Neural cell (in vitro differentiated cells): ENCODE data around the gene POLR1A. TPM values are rescaled to one million over a fixed set of nuclear protein-coding genes. Genes with fewer than 3 reads are reported as not detected.

ENCODE experiments used
- H2AFZ ChIP-seq: fragments of 200-600, 300-800 bp; sonication (generic), shearing (Covaris generic); 2 replicates; pipeline ENCODE4 v1.6.0; 2014; ENCODE audit warnings: low read depth, mild to moderate bottlenecking, antibody characterized with exemption, low read length, moderate library complexity
- H3F3A ChIP-seq: fragments of 200-600 bp; shearing (Covaris generic); 2 replicates; pipeline ENCODE4 v1.6.1; 2016; ENCODE audit warnings: mild to moderate bottlenecking, moderate library complexity, mixed read lengths, antibody characterized with exemption, low read length; ENCODE audit not compliant: insufficient read depth, poor library complexity, severe bottlenecking
- H3K27ac ChIP-seq: fragments of 200-600, 300-800 bp; sonication (generic), shearing (Covaris generic); 2 replicates; pipeline ENCODE4 v1.5.1; 2014; ENCODE audit warnings: mild to moderate bottlenecking, low read length, moderate library complexity
- H3K27me3 ChIP-seq: fragments of 300-800, 200-600 bp; sonication (generic), shearing (Covaris generic); 2 replicates; pipeline ENCODE4 v1.6.0; 2014; ENCODE audit warnings: mild to moderate bottlenecking, low read depth, low read length, moderate library complexity; ENCODE audit not compliant: insufficient read depth
- H3K36me3 ChIP-seq: fragments of 300-800, 200-600 bp; sonication (generic), shearing (Covaris generic); 2 replicates; pipeline ENCODE4 v1.5.1; 2014; ENCODE audit warnings: mild to moderate bottlenecking, antibody characterized with exemption, low read length, moderate library complexity; ENCODE audit not compliant: insufficient read depth
- H3K4me2 ChIP-seq: fragments of 300-800, 200-600 bp; sonication (generic), shearing (Covaris generic); 2 replicates; pipeline ENCODE4 v1.6.0; 2014; ENCODE audit warnings: mild to moderate bottlenecking, low read length
- H3K4me3 ChIP-seq: fragments of 300-800, 200-600 bp; sonication (generic), shearing (Covaris generic); 2 replicates; pipeline ENCODE4 v1.5.1; 2014; ENCODE audit warnings: mild to moderate bottlenecking, low read length, moderate library complexity
- H3K79me2 ChIP-seq: fragments of 200-600 bp; shearing (Covaris generic); replicated peaks from 2 replicates; pipeline ENCODE4 v1.6.0; 2014; ENCODE audit warnings: mild to moderate bottlenecking, low read length, moderate library complexity; ENCODE audit not compliant: insufficient read depth
- H3K9ac ChIP-seq: fragments of 300-800, 200-600 bp; sonication (generic), shearing (Covaris generic); 2 replicates; pipeline ENCODE4 v1.6.1; 2016; ENCODE audit warnings: mild to moderate bottlenecking, low read length, mixed read lengths
- H3K9me2 ChIP-seq: fragments of 200-600 bp; shearing (Covaris generic); 2 replicates; pipeline ENCODE4 v1.6.1; 2016; ENCODE audit warnings: mild to moderate bottlenecking, low read length, mixed read lengths; ENCODE audit not compliant: insufficient read depth
- H3K9me3 ChIP-seq: fragments of 200-600, 300-800 bp; sonication (generic), shearing (Covaris generic); 2 replicates; pipeline ENCODE4 v1.6.1; 2016; ENCODE audit warnings: mild to moderate bottlenecking, mixed run types, low read length, moderate library complexity, mixed read lengths
- H4K20me1 ChIP-seq: fragments of 200-600 bp; shearing (Covaris generic); 2 replicates; pipeline ENCODE4 v1.6.1; 2016; ENCODE audit warnings: mild to moderate bottlenecking, mixed run types; ENCODE audit not compliant: insufficient read depth
- EP300 ChIP-seq: fragments of 450-650 bp; conservative IDR thresholded peaks from 2 replicates; pipeline ENCODE4 v1.6.1; 2014; ENCODE audit warnings: antibody characterized with exemption, mild to moderate bottlenecking, moderate library complexity; ENCODE audit not compliant: poor library complexity, severe bottlenecking
- EZH2 ChIP-seq: fragments of 200-600, 300-800 bp; shearing (Covaris generic), sonication (generic); IDR thresholded peaks from 2 replicates; pipeline ENCODE4 v1.6.1; 2014; ENCODE audit warnings: antibody characterized with exemption, low read length, borderline replicate concordance, mild to moderate bottlenecking; ENCODE audit not compliant: insufficient read depth, poor library complexity, severe bottlenecking
- MXI1 ChIP-seq: fragments of 450-650 bp; conservative IDR thresholded peaks from 2 replicates; pipeline ENCODE4 v1.6.1; 2014; ENCODE audit warnings: antibody characterized with exemption, mild to moderate bottlenecking; ENCODE audit not compliant: poor library complexity, severe bottlenecking
- POLR2AphosphoS5 ChIP-seq: IDR thresholded peaks from 2 replicates; pipeline ENCODE4 v1.6.1; 2012
- RAD21 ChIP-seq: fragments of 450-650 bp; conservative IDR thresholded peaks from 2 replicates; pipeline ENCODE4 v1.6.1; 2014; ENCODE audit warnings: antibody characterized with exemption, mild to moderate bottlenecking, moderate library complexity
- SMC3 ChIP-seq: fragments of 450-650 bp; conservative IDR thresholded peaks from 2 replicates; pipeline ENCODE4 v1.6.1; 2014; ENCODE audit warnings: antibody characterized with exemption, mild to moderate bottlenecking, moderate library complexity; ENCODE audit not compliant: poor library complexity
- TAF1 ChIP-seq: IDR thresholded peaks from 2 replicates; pipeline ENCODE4 v1.6.1; 2012; ENCODE audit warnings: low read depth
- polyA plus RNA-seq: library from polyadenylated mRNA; depleted of rRNA; stranded (reverse); fragments of >200 nt; gene quantifications from 2 replicates; pipeline ENCODE4 v1.2.3, GENCODE V29; 2014
- TF ChIP-seq, protein P1 (sequence below): IDR thresholded peaks from 2 replicates; pipeline ENCODE4 v1.6.1; 2012; ENCODE audit warnings: borderline replicate concordance
- TF ChIP-seq, protein P2 (sequence below): fragments of 450-650 bp; IDR thresholded peaks from 2 replicates; pipeline ENCODE4 v1.5.1; 2014; ENCODE audit warnings: antibody characterized with exemption, mild to moderate bottlenecking, moderate library complexity; ENCODE audit not compliant: poor library complexity, severe bottlenecking

The POLR1A gene
- polyA plus RNA-seq, 1 donor from 2014 or later = 5.4 TPM

DNA sequence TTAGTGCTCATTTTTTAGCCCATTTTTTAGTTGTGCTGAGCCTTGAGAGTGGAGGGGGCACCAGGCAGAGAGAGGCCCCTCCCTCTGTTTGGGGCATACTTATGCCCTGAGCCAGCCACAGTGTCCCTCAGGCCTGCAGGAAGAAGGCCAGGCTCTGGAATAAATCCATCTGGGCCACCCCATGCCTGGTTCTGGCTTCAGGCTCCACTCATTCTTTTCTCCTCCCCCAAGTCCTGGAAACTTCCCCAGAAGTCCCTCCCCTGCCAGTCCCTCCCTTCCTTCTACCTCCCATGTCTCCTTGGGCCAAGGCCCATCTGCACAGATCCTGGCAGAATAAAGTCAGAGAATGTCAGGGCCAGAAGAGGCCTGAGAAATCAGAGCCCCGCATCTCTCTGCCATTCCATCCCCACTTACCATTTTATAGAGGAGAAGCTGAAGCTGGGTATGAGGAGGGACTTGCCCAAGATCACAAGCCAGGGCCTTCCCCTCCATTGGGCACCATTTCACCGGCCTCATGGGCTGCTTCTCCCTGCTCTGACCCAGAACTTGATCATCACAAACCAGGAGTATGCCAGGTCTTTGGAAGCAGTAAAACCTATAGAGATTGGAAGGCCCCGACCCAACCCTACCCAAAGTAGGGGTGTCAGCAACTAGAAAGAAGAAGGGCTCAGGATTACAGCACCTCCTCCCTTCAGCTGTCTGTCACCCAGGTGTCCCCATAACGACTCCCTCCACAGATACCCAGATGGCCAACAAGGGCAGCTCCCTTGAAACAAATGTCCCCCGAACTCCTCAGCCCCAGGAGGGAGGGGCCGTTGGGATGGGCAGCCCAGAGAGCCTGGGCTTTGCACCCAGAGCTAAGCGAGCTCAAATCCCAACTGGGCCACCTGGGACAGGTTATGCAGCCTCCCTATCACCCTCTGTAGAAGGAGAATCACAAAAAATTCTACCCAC is 108.4 kb downstream of the POLR1A start:
- TF ChIP-seq, protein P1, sequence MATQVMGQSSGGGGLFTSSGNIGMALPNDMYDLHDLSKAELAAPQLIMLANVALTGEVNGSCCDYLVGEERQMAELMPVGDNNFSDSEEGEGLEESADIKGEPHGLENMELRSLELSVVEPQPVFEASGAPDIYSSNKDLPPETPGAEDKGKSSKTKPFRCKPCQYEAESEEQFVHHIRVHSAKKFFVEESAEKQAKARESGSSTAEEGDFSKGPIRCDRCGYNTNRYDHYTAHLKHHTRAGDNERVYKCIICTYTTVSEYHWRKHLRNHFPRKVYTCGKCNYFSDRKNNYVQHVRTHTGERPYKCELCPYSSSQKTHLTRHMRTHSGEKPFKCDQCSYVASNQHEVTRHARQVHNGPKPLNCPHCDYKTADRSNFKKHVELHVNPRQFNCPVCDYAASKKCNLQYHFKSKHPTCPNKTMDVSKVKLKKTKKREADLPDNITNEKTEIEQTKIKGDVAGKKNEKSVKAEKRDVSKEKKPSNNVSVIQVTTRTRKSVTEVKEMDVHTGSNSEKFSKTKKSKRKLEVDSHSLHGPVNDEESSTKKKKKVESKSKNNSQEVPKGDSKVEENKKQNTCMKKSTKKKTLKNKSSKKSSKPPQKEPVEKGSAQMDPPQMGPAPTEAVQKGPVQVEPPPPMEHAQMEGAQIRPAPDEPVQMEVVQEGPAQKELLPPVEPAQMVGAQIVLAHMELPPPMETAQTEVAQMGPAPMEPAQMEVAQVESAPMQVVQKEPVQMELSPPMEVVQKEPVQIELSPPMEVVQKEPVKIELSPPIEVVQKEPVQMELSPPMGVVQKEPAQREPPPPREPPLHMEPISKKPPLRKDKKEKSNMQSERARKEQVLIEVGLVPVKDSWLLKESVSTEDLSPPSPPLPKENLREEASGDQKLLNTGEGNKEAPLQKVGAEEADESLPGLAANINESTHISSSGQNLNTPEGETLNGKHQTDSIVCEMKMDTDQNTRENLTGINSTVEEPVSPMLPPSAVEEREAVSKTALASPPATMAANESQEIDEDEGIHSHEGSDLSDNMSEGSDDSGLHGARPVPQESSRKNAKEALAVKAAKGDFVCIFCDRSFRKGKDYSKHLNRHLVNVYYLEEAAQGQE = no peak
- TF ChIP-seq MXI1 (no peak), POLR2AphosphoS5 (no peak), TAF1 (no peak), RAD21 (no peak), SMC3 (no peak), EZH2 (no peak), EP300 (no peak)
- TF ChIP-seq, protein P2, sequence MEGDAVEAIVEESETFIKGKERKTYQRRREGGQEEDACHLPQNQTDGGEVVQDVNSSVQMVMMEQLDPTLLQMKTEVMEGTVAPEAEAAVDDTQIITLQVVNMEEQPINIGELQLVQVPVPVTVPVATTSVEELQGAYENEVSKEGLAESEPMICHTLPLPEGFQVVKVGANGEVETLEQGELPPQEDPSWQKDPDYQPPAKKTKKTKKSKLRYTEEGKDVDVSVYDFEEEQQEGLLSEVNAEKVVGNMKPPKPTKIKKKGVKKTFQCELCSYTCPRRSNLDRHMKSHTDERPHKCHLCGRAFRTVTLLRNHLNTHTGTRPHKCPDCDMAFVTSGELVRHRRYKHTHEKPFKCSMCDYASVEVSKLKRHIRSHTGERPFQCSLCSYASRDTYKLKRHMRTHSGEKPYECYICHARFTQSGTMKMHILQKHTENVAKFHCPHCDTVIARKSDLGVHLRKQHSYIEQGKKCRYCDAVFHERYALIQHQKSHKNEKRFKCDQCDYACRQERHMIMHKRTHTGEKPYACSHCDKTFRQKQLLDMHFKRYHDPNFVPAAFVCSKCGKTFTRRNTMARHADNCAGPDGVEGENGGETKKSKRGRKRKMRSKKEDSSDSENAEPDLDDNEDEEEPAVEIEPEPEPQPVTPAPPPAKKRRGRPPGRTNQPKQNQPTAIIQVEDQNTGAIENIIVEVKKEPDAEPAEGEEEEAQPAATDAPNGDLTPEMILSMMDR = no peak
- Histone ChIP-seq H3F3A (no peaks in the 10 kb centered on the region), H3K9me2 (no peaks in the 10 kb centered on the region), H3K79me2 (no peaks in the 10 kb centered on the region), H3K4me2 (no peak overlapping the region), H3K27ac (no peak overlapping the region), H3K9ac (no peak overlapping the region), H3K4me3 (no peak overlapping the region), H2AFZ (no peak overlapping the region), H4K20me1 (no peaks in the 10 kb centered on the region), H3K27me3 (no peaks in the 10 kb centered on the region), H3K36me3 (no peaks in the 10 kb centered on the region), H3K9me3 (no peaks in the 10 kb centered on the region)

DNA sequence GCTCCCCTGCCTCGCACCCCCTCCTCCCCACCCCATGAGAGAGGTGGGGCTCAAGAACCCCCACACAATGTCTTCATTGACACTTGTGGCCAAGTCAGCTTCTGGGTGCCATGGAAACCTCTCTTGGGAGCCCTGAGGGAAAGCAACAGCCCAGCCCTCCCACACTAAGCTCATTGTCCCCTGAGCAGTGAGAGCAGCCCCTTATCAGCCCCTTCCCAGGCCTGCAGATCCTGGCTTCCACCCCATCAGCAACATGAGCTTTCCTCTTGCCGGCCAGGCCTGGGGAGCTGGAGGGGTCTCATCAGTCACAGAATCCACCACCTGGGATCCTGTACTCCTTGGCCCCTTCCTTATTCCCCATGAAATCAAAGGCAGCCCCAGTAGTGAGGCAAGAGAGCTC is 109.1 kb downstream of the POLR1A start:
- no peaks in the 10 kb centered on the region for H3K9me3 ChIP-seq
- no peak overlapping the region for H3K4me2 ChIP-seq
- no peak overlapping the region for H3K4me3 ChIP-seq
- H2AFZ ChIP-seq = no peak overlapping the region
- no peak for TF ChIP-seq EZH2
- no peak for TF ChIP-seq RAD21
- no peak for TF ChIP-seq SMC3
- no peak for TF ChIP-seq POLR2AphosphoS5
- no peak for TF ChIP-seq EP300
- TF ChIP-seq, protein P2 = no peak
- no peak for TF ChIP-seq MXI1
- TF ChIP-seq TAF1 = no peak
- TF ChIP-seq, protein P1 = no peak
- no peaks in the 10 kb centered on the region for H3K27me3 ChIP-seq
- no peaks in the 10 kb centered on the region for H3K36me3 ChIP-seq
- no peaks in the 10 kb centered on the region for H3K79me2 ChIP-seq
- no peaks in the 10 kb centered on the region for H4K20me1 ChIP-seq
- H3K9ac ChIP-seq = no peak overlapping the region
- no peak overlapping the region for H3K27ac ChIP-seq
- no peaks in the 10 kb centered on the region for H3F3A ChIP-seq
- no peaks in the 10 kb centered on the region for H3K9me2 ChIP-seq
